T-helper 17 cell (primary cell): ENCODE measurements around the gene CFAP119. TPM values are rescaled to one million over a fixed set of nuclear protein-coding genes. Genes with fewer than 3 reads are reported as not detected.

Experiments used
- ATAC-seq: fragments of 150-1000 bp; cut with Tn5 transposase; 2 replicates; pipeline ENCODE4 v1.10.0; 2021; ENCODE audit warnings: mild to moderate bottlenecking, moderate library complexity
- DNase-seq, 3 donors: peaks; one replicate each; pipeline versions ENCODE4 v3.0.0 to v3.0.0-alpha.2; 2020 to 2021
- H3K9me3 ChIP-seq: one replicate; pipeline ENCODE4 v1.7.0; 2013; ENCODE audit warnings: low read length, mild to moderate bottlenecking; ENCODE audit not compliant: control insufficient read depth, poor library complexity, severe bottlenecking
- H3K27ac Mint-ChIP-seq: one replicate; pipeline ENCODE4 v1.8.0; 2022; ENCODE audit warnings: mild to moderate bottlenecking, moderate library complexity, mixed read lengths
- H3K27me3 Mint-ChIP-seq: one replicate; pipeline ENCODE4 v1.8.0; 2022; ENCODE audit warnings: mixed read lengths
- H3K36me3 Mint-ChIP-seq: one replicate; pipeline ENCODE4 v1.8.0; 2022; ENCODE audit warnings: low read depth, mixed read lengths
- H3K4me1 Mint-ChIP-seq: one replicate; pipeline ENCODE4 v1.8.0; 2022; ENCODE audit warnings: mild to moderate bottlenecking, mixed read lengths
- H3K4me3 Mint-ChIP-seq: one replicate; pipeline ENCODE4 v1.8.0; 2022; ENCODE audit warnings: mild to moderate bottlenecking, moderate library complexity, mixed read lengths
- total RNA-seq, 4 donors: library from RNA in 2 of 4; stranded (reverse) in 2 of 4; gene quantifications; one replicate each; pipeline ENCODE4 v1.2.3 and lab custom pipeline; 2022 to 2026

CFAP119 gene
- total RNA-seq, 2 donors from 2014 or later: 1.1 to 2.0 TPM

- ATAC-seq (no peak), DNase-seq (no peak)
- H3K9me3 ChIP-seq: no peaks in the 10 kb centered on the region
- H3K4me3 Mint-ChIP-seq: peak overlapping the region; percentile 95
- peak overlapping the region; percentile 92 for H3K27ac Mint-ChIP-seq
- no peaks in the 10 kb centered on the region for H3K27me3 Mint-ChIP-seq
- H3K36me3 Mint-ChIP-seq: peaks cover 6% of the 10 kb centered on the region
- H3K4me1 Mint-ChIP-seq: peaks cover 25% of the 10 kb centered on the region
These were observed 1.3 kb upstream of the CFAP119 start for GRCh38 chr16:30762991-30763725.

- Mint-ChIP-seq H3K4me3 (peak overlapping the region; percentile 95), H3K36me3 (peaks cover 3% of the 10 kb centered on the region), H3K4me1 (peaks cover 22% of the 10 kb centered on the region), H3K27ac (peak overlapping the region; percentile 92), H3K27me3 (no peaks in the 10 kb centered on the region)
- ATAC-seq: peak; percentile 35
- peak in 2 of 3 donors; percentile 18 to 23 for DNase-seq
- no peaks in the 10 kb centered on the region for H3K9me3 ChIP-seq
These were observed 385 bp downstream of the CFAP119 start for GRCh38 chr16:30761427-30761927.

GRCh38 chr16:30760577-30761426, 1.1 kb downstream of the CFAP119 start:
- H3K27me3 Mint-ChIP-seq: no peaks in the 10 kb centered on the region
- ATAC-seq: no peak
- H3K27ac Mint-ChIP-seq: peak overlapping the region; percentile 92
- DNase-seq: no peak
- peaks cover 4% of the 10 kb centered on the region for H3K36me3 Mint-ChIP-seq
- peaks cover 22% of the 10 kb centered on the region for H3K4me1 Mint-ChIP-seq
- H3K9me3 ChIP-seq: no peaks in the 10 kb centered on the region
- H3K4me3 Mint-ChIP-seq: peak overlapping the region; percentile 95

- DNase-seq (no peak), ATAC-seq (no peak)
- Mint-ChIP-seq H3K4me1 (peaks cover 22% of the 10 kb centered on the region), H3K36me3 (peaks cover 2% of the 10 kb centered on the region), H3K27me3 (no peaks in the 10 kb centered on the region), H3K27ac (no peak overlapping the region), H3K4me3 (peak overlapping the region; percentile 95)
- no peaks in the 10 kb centered on the region for H3K9me3 ChIP-seq
These were observed 1.8 kb downstream of the CFAP119 start for GRCh38 chr16:30760001-30760559.

GRCh38 chr16:30758988-30759491, 2.8 kb downstream of the CFAP119 start:
- Mint-ChIP-seq H3K36me3 (peaks cover 2% of the 10 kb centered on the region), H3K27me3 (no peaks in the 10 kb centered on the region), H3K4me1 (peaks cover 25% of the 10 kb centered on the region), H3K4me3 (no peak overlapping the region), H3K27ac (no peak overlapping the region)
- DNase-seq (no peak), ATAC-seq (no peak)
- H3K9me3 ChIP-seq: no peaks in the 10 kb centered on the region

- ATAC-seq (no peak), DNase-seq (no peak)
- Mint-ChIP-seq H3K27ac (no peak overlapping the region), H3K36me3 (peaks cover 2% of the 10 kb centered on the region), H3K27me3 (no peaks in the 10 kb centered on the region), H3K4me1 (peaks cover 17% of the 10 kb centered on the region), H3K4me3 (no peak overlapping the region)
- H3K9me3 ChIP-seq: no peaks in the 10 kb centered on the region
These were observed 4.5 kb downstream of the CFAP119 start for GRCh38 chr16:30757316-30757715.

GRCh38 chr16:30756781-30757100, 5.1 kb downstream of the CFAP119 start:
- Mint-ChIP-seq H3K27me3 (no peaks in the 10 kb centered on the region), H3K27ac (no peak overlapping the region), H3K4me1 (peaks cover 12% of the 10 kb centered on the region), H3K4me3 (no peak overlapping the region), H3K36me3 (peaks cover 2% of the 10 kb centered on the region)
- ATAC-seq (no peak), DNase-seq (no peak)
- H3K9me3 ChIP-seq: no peaks in the 10 kb centered on the region

- ATAC-seq (no peak), DNase-seq (no peak)
- no peak overlapping the region for H3K27ac Mint-ChIP-seq
- H3K36me3 Mint-ChIP-seq: peaks cover 6% of the 10 kb centered on the region
- no peaks in the 10 kb centered on the region for H3K27me3 Mint-ChIP-seq
- peaks cover 13% of the 10 kb centered on the region for H3K4me1 Mint-ChIP-seq
- H3K4me3 Mint-ChIP-seq: peak overlapping the region; percentile 31
- no peaks in the 10 kb centered on the region for H3K9me3 ChIP-seq
These were observed 5.7 kb downstream of the CFAP119 start for GRCh38 chr16:30755955-30756780.

- H3K4me1 Mint-ChIP-seq: peaks cover 14% of the 10 kb centered on the region
- no peaks in the 10 kb centered on the region for H3K9me3 ChIP-seq
- no peaks in the 10 kb centered on the region for H3K27me3 Mint-ChIP-seq
- H3K36me3 Mint-ChIP-seq: peaks cover 6% of the 10 kb centered on the region
- no peak overlapping the region for H3K4me3 Mint-ChIP-seq
- H3K27ac Mint-ChIP-seq: no peak overlapping the region
- no peak for DNase-seq
- ATAC-seq: no peak
These were observed 8.3 kb downstream of the CFAP119 start for GRCh38 chr16:30753596-30753995.

- DNase-seq (no peak), ATAC-seq (no peak)
- Mint-ChIP-seq H3K27me3 (no peaks in the 10 kb centered on the region), H3K27ac (peak overlapping the region; percentile 53), H3K4me1 (peaks cover 24% of the 10 kb centered on the region), H3K4me3 (no peak overlapping the region), H3K36me3 (peaks cover 6% of the 10 kb centered on the region)
- H3K9me3 ChIP-seq: no peaks in the 10 kb centered on the region
These were observed 10.9 kb downstream of the CFAP119 start for GRCh38 chr16:30750876-30751465.

GRCh38 chr16:30750201-30750600, 11.7 kb downstream of the CFAP119 start:
- Mint-ChIP-seq H3K4me3 (no peak overlapping the region), H3K4me1 (peaks cover 25% of the 10 kb centered on the region), H3K36me3 (peaks cover 5% of the 10 kb centered on the region), H3K27me3 (no peaks in the 10 kb centered on the region), H3K27ac (no peak overlapping the region)
- DNase-seq (no peak), ATAC-seq (no peak)
- H3K9me3 ChIP-seq: no peaks in the 10 kb centered on the region

- H3K4me3 Mint-ChIP-seq: peak overlapping the region; percentile 96
- peaks cover 25% of the 10 kb centered on the region for H3K4me1 Mint-ChIP-seq
- DNase-seq (no peak), ATAC-seq (peak; percentile 9)
- no peaks in the 10 kb centered on the region for H3K27me3 Mint-ChIP-seq
- H3K27ac Mint-ChIP-seq: peak overlapping the region; percentile 95
- peaks cover 9% of the 10 kb centered on the region for H3K36me3 Mint-ChIP-seq
- no peaks in the 10 kb centered on the region for H3K9me3 ChIP-seq
These were observed 13.0 kb downstream of the CFAP119 start for GRCh38 chr16:30748634-30749445.
